Body of pancreas (tissue), 4 donors: Measurements from ENCODE around the gene GNPAT. TPM values are rescaled to one million over a fixed set of nuclear protein-coding genes. Genes with fewer than 3 reads are reported as not detected.

ENCODE experiments used
- ATAC-seq: fragments of 150-250 bp; one replicate; pipeline ENCODE4 v1.9.1; 2016
- DNase-seq, 4 donors: peaks; one replicate each; pipeline ENCODE4 v3.0.0-alpha.2; 2019
- H3K27ac ChIP-seq, 4 donors: fragments of 200-600 bp; sonication (generic); 1 replicate in 3 of 4; 2 replicates in 1 of 4; pipeline versions ENCODE4 v1.5.1 to v1.6.1; 2016 to 2019; ENCODE audit warnings: mild to moderate bottlenecking in 1 of 4, mixed read lengths in 1 of 4, moderate library complexity in 1 of 4
- H3K27me3 ChIP-seq, 2 donors: fragments of 200-600 bp; sonication (generic); one replicate each; pipeline ENCODE4 v1.6.0; 2016; ENCODE audit warnings: mild to moderate bottlenecking in 1 of 2
- H3K36me3 ChIP-seq, 2 donors: fragments of 200-600 bp; sonication (generic); replicated peaks in 1 of 2; 2 replicates each; pipeline ENCODE4 v1.5.1; 2016; ENCODE audit warnings: low read depth in 2 of 2; ENCODE audit not compliant: insufficient read depth in 1 of 2
- H3K4me1 ChIP-seq: fragments of 200-600 bp; sonication (generic); one replicate; pipeline ENCODE4 v1.6.0; 2016
- H3K4me3 ChIP-seq, 2 donors: fragments of 200-600 bp; sonication (generic); 1 replicate in 1 of 2; 2 replicates in 1 of 2; pipeline ENCODE4 v1.5.1; 2016 to 2019
- H3K9me3 ChIP-seq, 3 donors: fragments of 200-600 bp; sonication (generic); 1 replicate in 2 of 3; 2 replicates in 1 of 3; pipeline ENCODE4 v1.5.1; 2016
- CTCF ChIP-seq, 7 experiments: fragments of 450-650 bp in 4 of 7; fragments of 200-600 bp in 3 of 7; sonication (generic) in 3 of 7; IDR thresholded peaks; one replicate each; pipeline ENCODE4 v1.5.1; 2016 to 2019; ENCODE audit warnings: antibody characterized with exemption in 7 of 7
- POLR2A ChIP-seq, 3 donors: fragments of 450-650 bp; IDR thresholded peaks; one replicate each; pipeline ENCODE4 v1.6.1; 2016; ENCODE audit warnings: antibody characterized with exemption in 3 of 3, mild to moderate bottlenecking in 2 of 3
- WGBS, 2 donors: methylation state at CpG; one replicate each; pipeline ENCODE4 v1.1.5; 2017; 5-methylcytosine and 5-hydroxymethylcytosine counted together
- intact Hi-C: fragments of 100-400 bp; cut with DNase I; formaldehyde crosslinking; loops from one replicate; pipeline ENCODE4 v1.15.1; 2023
- total RNA-seq, 2 donors: library from RNA; depleted of rRNA; stranded (reverse); fragments of >200 nt; gene quantifications; one replicate each; pipeline ENCODE4 v1.1.0, GENCODE V29; 2016

GNPAT gene
- total RNA-seq, 2 donors from 2014 or later, result 18.1 to 27.0 TPM

- H3K4me3 ChIP-seq, result no peak overlapping the region
- 49 to 60% methylated on average over 4 of the region's 4 CpGs for WGBS, 2 donors
- intact Hi-C loops, result no loop called here
- DNase-seq, result no peak
- no peaks in the 10 kb centered on the region for H3K27me3 ChIP-seq
- peaks cover 75% of the 10 kb centered on the region for H3K4me1 ChIP-seq
- no peaks in the 10 kb centered on the region for H3K9me3 ChIP-seq
- H3K36me3 ChIP-seq, result no peaks in the 10 kb centered on the region
- TF ChIP-seq CTCF (IDR thresholded peaks at IDR 0.05) (no peak), POLR2A (IDR thresholded peaks at IDR 0.05) (no peak)
- H3K27ac ChIP-seq, result peak overlapping the region in 2 of 4 donors; percentile 72 to 87
- ATAC-seq, result no peak
Measured at GRCh38 chr1:231236208-231236591, 4.8 kb upstream of the GNPAT start.

GRCh38 chr1:231236938-231237337, 4.1 kb upstream of the GNPAT start:
- no peak for TF ChIP-seq POLR2A (IDR thresholded peaks at IDR 0.05)
- TF ChIP-seq CTCF (IDR thresholded peaks at IDR 0.05), result no peak
- intact Hi-C loops, result no loop called here
- WGBS, 2 donors, result 91 to 95% methylated on average over 9 of the region's 9 CpGs

GRCh38 chr1:231238298-231238697, 2.7 kb upstream of the GNPAT start:
- DNase-seq (no peak), ATAC-seq (no peak)
- H3K36me3 ChIP-seq, result no peaks in the 10 kb centered on the region
- intact Hi-C loops, result no loop called here
- WGBS, 2 donors, result 95 to 96% methylated on average over 1 of the region's 1 CpG
- peaks cover 83% of the 10 kb centered on the region for H3K4me1 ChIP-seq
- H3K4me3 ChIP-seq, result no peak overlapping the region
- no peaks in the 10 kb centered on the region for H3K27me3 ChIP-seq
- H3K9me3 ChIP-seq, result no peaks in the 10 kb centered on the region
- TF ChIP-seq POLR2A (IDR thresholded peaks at IDR 0.05) (no peak), CTCF (IDR thresholded peaks at IDR 0.05) (no peak)
- H3K27ac ChIP-seq, result no peak overlapping the region

More at GRCh38 chr1:231236938-231237337, 4.1 kb upstream of the GNPAT start:
- Histone ChIP-seq H3K27me3 (no peaks in the 10 kb centered on the region), H3K36me3 (no peaks in the 10 kb centered on the region), H3K4me1 (peaks cover 75% of the 10 kb centered on the region), H3K4me3 (no peak overlapping the region), H3K9me3 (no peaks in the 10 kb centered on the region), H3K27ac (peak overlapping the region in 1 of 4 donors; percentile 20)
- DNase-seq, result no peak
- no peak for ATAC-seq

- intact Hi-C loops, result no loop called here
- H3K36me3 ChIP-seq, result no peaks in the 10 kb centered on the region
- peak overlapping the region; percentile 61 to 75 for H3K4me3 ChIP-seq
- peaks cover 61% of the 10 kb centered on the region for H3K4me1 ChIP-seq
- peak overlapping the region; percentile 57 to 83 (median 72) for H3K27ac ChIP-seq
- no peaks in the 10 kb centered on the region for H3K9me3 ChIP-seq
- no peaks in the 10 kb centered on the region for H3K27me3 ChIP-seq
- 1% methylated on average over 13 of the region's 13 CpGs for WGBS, 2 donors
- ATAC-seq (no peak), DNase-seq (no peak)
- TF ChIP-seq CTCF (IDR thresholded peaks at IDR 0.05) (no peak), POLR2A (IDR thresholded peaks at IDR 0.05) (no peak)
Measured at GRCh38 chr1:231240531-231240882, 505 bp upstream of the GNPAT start.

GRCh38 chr1:231241750-231242149, 738 bp downstream of the GNPAT start:
- 0 to 1% methylated on average over 10 of the region's 10 CpGs for WGBS, 2 donors
- no peaks in the 10 kb centered on the region for H3K27me3 ChIP-seq
- ATAC-seq, result peak; percentile 31
- peaks cover 49% of the 10 kb centered on the region for H3K4me1 ChIP-seq
- intact Hi-C loops, result no loop called here
- TF ChIP-seq CTCF (IDR thresholded peaks at IDR 0.05) (no peak), POLR2A (IDR thresholded peaks at IDR 0.05) (no peak)
- no peaks in the 10 kb centered on the region for H3K9me3 ChIP-seq
- peak overlapping the region in 3 of 4 donors; percentile 65 to 83 (median 79) for H3K27ac ChIP-seq
- peak in 3 of 4 donors; percentile 3 to 49 (median 33) for DNase-seq
- H3K4me3 ChIP-seq, result peak overlapping the region; percentile 61 to 75
- no peaks in the 10 kb centered on the region for H3K36me3 ChIP-seq
